Measurements from ENCODE around the gene SFT2D1.

The SFT2D1 gene

DNA sequence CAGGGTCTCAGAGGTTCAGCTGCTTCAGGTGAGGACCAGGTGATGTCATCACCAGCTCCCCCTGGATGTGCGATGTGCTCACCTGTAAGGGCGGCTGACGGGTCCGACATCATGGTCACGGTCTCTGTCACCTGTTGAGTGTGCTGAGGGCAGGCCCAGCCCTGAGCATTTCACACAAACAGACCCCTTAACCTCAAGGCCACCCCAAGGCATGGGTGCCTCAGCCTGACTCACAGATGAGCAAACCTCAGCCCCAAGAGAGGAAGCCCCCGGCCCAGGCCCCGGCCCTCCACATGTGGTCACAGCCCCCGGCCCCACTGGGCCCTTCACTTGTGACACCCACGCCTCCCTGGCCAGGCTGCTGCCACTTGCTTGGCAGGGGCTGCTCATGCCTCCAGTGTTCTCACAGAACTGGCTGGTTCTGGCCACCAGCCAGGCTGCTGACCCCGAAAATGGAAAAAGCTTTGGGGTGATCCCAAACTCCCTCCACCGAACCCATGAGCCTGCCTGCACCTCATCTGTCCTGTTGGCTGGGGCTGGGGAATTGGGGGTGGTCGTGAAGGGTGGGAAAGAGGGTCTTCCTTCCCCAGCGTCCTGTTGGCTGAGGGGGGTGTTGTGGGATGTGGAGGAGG is 67.5 kb downstream of the SFT2D1 start:
- DNase-seq = no peak

- DNase-seq = no peak
These were observed 68.2 kb downstream of the SFT2D1 start for GRCh38 chr6:166274163-166274562.

DNA sequence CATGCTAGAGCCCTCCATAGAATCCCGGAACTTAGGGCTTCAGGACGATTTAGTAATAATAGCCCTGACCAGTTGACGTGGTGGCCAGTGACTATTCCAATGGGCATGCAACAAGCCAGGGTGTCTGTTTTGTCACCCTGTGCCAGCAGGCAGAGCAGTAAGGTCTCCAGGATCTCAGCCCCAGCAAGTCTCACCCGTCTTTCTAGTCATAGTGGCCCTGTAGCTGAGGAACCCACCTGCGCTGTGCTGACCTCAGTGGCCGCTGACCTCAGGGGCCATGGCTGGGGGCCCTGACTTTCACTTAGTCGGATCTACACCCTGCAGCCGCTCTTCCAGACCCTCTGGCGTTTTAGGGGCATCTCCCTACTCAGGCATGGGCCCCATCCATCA is 71.0 kb downstream of the SFT2D1 start:
- no peak for DNase-seq

DNA sequence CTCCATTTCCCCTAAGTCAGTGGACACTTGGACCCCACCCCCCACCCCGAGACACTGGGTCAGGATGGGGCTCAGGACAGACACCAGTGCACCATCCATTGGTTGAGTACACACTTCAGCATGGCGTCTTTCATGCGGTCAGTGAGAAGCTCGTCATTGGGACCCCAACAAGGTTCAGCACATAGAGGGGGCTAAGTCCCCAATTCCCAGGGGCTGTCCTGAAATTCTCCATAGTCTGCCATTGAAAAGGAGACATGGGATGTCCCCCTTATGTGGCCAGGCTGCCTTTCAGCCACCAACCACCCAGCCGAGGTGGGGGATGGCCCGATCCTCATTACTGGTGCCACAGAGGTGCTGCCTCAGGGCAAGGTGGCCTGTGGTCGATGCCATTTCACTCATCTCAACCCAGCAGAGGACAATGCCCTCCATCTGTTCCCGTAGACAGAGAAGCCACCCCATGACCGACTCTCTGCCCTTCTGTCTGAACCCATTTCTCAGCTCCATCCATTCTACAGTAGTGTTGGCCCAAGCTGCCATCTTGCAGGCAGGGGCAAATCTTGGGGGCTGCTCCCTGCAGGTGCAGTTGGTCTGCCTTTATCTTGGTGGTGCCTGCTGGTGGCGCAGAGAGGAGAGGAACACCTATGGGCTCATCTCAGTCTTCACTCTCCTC is 71.5 kb downstream of the SFT2D1 start:
- DNase-seq = no peak

Data from activated gamma-delta T cell treated with Interleukin-2 at 50 U/mL for 16 hours (primary cell).